HG02840 (cell line): ENCODE data around the gene PTPRG.

Experiments
- ATAC-seq: cut with Tn5 transposase; IDR thresholded peaks from one replicate; pipeline ENCODE4 v1.9.1; 2021; ENCODE audit warnings: mild to moderate bottlenecking, moderate library complexity, moderate number of reproducible peaks; ENCODE audit not compliant: unreplicated experiment, low FRiP score

Gene PTPRG

GRCh38 chr3:62332017-62332416 lies 770.6 kb downstream of the PTPRG start:
- no peak for ATAC-seq

DNA sequence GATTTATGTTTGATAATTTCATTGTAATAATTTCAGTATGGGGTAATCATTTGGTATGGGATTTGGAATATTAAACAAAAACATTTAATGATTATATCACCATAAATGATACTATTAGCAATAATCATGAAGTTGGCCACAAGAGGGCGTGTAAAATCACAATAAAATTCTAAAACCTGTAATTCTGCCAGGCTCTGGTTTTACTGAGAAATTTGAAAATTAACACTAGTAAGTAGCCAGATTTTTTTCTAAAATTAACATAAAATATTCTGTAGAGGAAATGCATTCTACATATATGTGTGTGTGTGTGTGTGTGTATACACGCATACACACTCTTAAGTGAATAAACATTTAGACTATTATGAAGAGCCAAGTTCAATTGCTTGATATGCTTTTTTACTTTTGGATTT lies 771.5 kb downstream of the PTPRG start:
- no peak for ATAC-seq

- ATAC-seq, result no peak
Measured at GRCh38 chr3:62335196-62335595, 773.8 kb downstream of the PTPRG start.

- ATAC-seq, result no peak
Measured at GRCh38 chr3:62343755-62344154, 782.4 kb downstream of the PTPRG start.
